Smooth muscle cell (in vitro differentiated cells): ENCODE measurements around the gene SLC50A1. TPM values are rescaled to one million over a fixed set of nuclear protein-coding genes. Genes with fewer than 3 reads are reported as not detected.
"Not testable (repeated sequence)": the region's sequence is repeated elsewhere in the genome, so short reads cannot be mapped to it uniquely, and the experiment has no call there.

ENCODE experiments used
- DNase-seq: peaks from one replicate; lab custom pipeline; 2025; ENCODE audit not compliant: unreplicated experiment; lab: John Stamatoyannopoulos, UW
- H2AFZ ChIP-seq: fragments of 200-600 bp; sonication (generic); 2 replicates; pipeline ENCODE4 v1.6.0; 2016; ENCODE audit warnings: antibody characterized with exemption, low read depth, mild to moderate bottlenecking
- H3F3A ChIP-seq: fragments of 200-600 bp; sonication (generic); 2 replicates; pipeline ENCODE4 v1.6.0; 2017; ENCODE audit warnings: antibody characterized with exemption, low read depth
- H3K27ac ChIP-seq: fragments of 200-600 bp; sonication (generic); 2 replicates; pipeline ENCODE4 v1.5.1; 2016; ENCODE audit warnings: low read depth, mild to moderate bottlenecking
- H3K27me3 ChIP-seq: fragments of 200-600 bp; sonication (generic); 2 replicates; pipeline ENCODE4 v1.6.1; 2016; ENCODE audit warnings: low read depth, mild to moderate bottlenecking
- H3K36me3 ChIP-seq: fragments of 200-600 bp; sonication (generic); 2 replicates; pipeline ENCODE4 v1.5.1; 2016; ENCODE audit warnings: low read depth
- H3K4me1 ChIP-seq: fragments of 200-600 bp; sonication (generic); 2 replicates; pipeline ENCODE4 v1.5.1; 2016; ENCODE audit warnings: low read depth
- H3K4me2 ChIP-seq: fragments of 200-600 bp; sonication (generic); 2 replicates; pipeline ENCODE4 v1.6.0; 2016; ENCODE audit warnings: mild to moderate bottlenecking
- H3K4me3 ChIP-seq: fragments of 200-600 bp; sonication (generic); 2 replicates; pipeline ENCODE4 v1.5.1; 2016; ENCODE audit warnings: mild to moderate bottlenecking
- H3K79me2 ChIP-seq: fragments of 200-600 bp; sonication (generic); 2 replicates; pipeline ENCODE4 v1.6.0; 2016; ENCODE audit warnings: low read depth, mild to moderate bottlenecking
- H3K9ac ChIP-seq: fragments of 200-600 bp; sonication (generic); 2 replicates; pipeline ENCODE4 v1.6.0; 2016; ENCODE audit warnings: low read depth
- H3K9me3 ChIP-seq: fragments of 200-600 bp; sonication (generic); replicated peaks from 2 replicates; pipeline ENCODE4 v1.5.1; 2016; ENCODE audit warnings: low read depth
- H4K20me1 ChIP-seq: fragments of 200-600 bp; sonication (generic); 2 replicates; pipeline ENCODE4 v1.6.0; 2016; ENCODE audit warnings: low read depth
- CTCF ChIP-seq: fragments of 200-600 bp; sonication (generic); IDR thresholded peaks from 2 replicates; pipeline ENCODE4 v1.5.1; 2017; ENCODE audit warnings: borderline replicate concordance, mild to moderate bottlenecking, antibody characterized with exemption; ENCODE audit not compliant: insufficient read depth, poor library complexity, severe bottlenecking
- WGBS: methylation state at CpG from one replicate; pipeline ENCODE4 v1.1.7; 2016; ENCODE audit warnings: low lambda C conversion rate; 5-methylcytosine and 5-hydroxymethylcytosine counted together
- polyA plus RNA-seq: library from polyadenylated mRNA; unstranded; fragments of >200 nt; fragmentation: Nextera tagmentation; extraction: Ambion mirVana; gene quantifications from 2 replicates; pipeline ENCODE4 v1.2.1, GENCODE V29; 2016
- total RNA-seq: library from RNA; depleted of rRNA; stranded (reverse); fragments of >200 nt; gene quantifications from 2 replicates; pipeline ENCODE4 v1.2.3, GENCODE V29; 2014

Gene SLC50A1
- total and polyA plus RNA-seq, 2 experiments from 2014 or later = 44.7 to 98.0 TPM

- no peaks in the 10 kb centered on the region for H3K27me3 ChIP-seq
- H3K9me3 ChIP-seq = no peaks in the 10 kb centered on the region
- no peaks in the 10 kb centered on the region for H4K20me1 ChIP-seq
- no peaks in the 10 kb centered on the region for H3K36me3 ChIP-seq
- no peak overlapping the region for H2AFZ ChIP-seq
- H3K4me3 ChIP-seq = no peak overlapping the region
- H3K9ac ChIP-seq = no peak overlapping the region
- no peak for DNase-seq
- no peak overlapping the region for H3K27ac ChIP-seq
- H3F3A ChIP-seq = no peaks in the 10 kb centered on the region
- no peaks in the 10 kb centered on the region for H3K4me1 ChIP-seq
- WGBS = 44% methylated on average over 1 of the region's 1 CpG
- TF ChIP-seq CTCF = no peak
- H3K79me2 ChIP-seq = no peaks in the 10 kb centered on the region
- no peak overlapping the region for H3K4me2 ChIP-seq
Measured at GRCh38 chr1:155158991-155159390, 23.3 kb downstream of the SLC50A1 start.

GRCh38 chr1:155160128-155160527 is 24.5 kb downstream of the SLC50A1 start:
- Histone ChIP-seq H4K20me1 (no peaks in the 10 kb centered on the region), H3K4me2 (no peak overlapping the region), H3K4me3 (no peak overlapping the region), H3K27ac (no peak overlapping the region), H3F3A (no peaks in the 10 kb centered on the region), H2AFZ (no peak overlapping the region), H3K9me3 (no peaks in the 10 kb centered on the region), H3K79me2 (no peaks in the 10 kb centered on the region), H3K9ac (no peak overlapping the region), H3K36me3 (no peaks in the 10 kb centered on the region), H3K27me3 (no peaks in the 10 kb centered on the region), H3K4me1 (no peaks in the 10 kb centered on the region)
- WGBS = 96% methylated on average over 8 of the region's 8 CpGs
- DNase-seq = no peak
- no peak for TF ChIP-seq CTCF

GRCh38 chr1:155162631-155163030 is 27.0 kb downstream of the SLC50A1 start:
- H3K4me1 ChIP-seq, H3K9ac ChIP-seq, H3K4me2 ChIP-seq, DNase-seq, H4K20me1 ChIP-seq, H3F3A ChIP-seq, H3K36me3 ChIP-seq, H3K9me3 ChIP-seq, H3K79me2 ChIP-seq, H2AFZ ChIP-seq, H3K27me3 ChIP-seq, H3K27ac ChIP-seq, H3K4me3 ChIP-seq: not testable (repeated sequence)
- 99% methylated on average over 6 of the region's 6 CpGs for WGBS

- not testable (repeated sequence) for H3K4me1 ChIP-seq, H3K4me2 ChIP-seq, DNase-seq, H3K9ac ChIP-seq, H3K4me3 ChIP-seq, H3K27me3 ChIP-seq, H3K36me3 ChIP-seq, H3F3A ChIP-seq, H3K79me2 ChIP-seq, H2AFZ ChIP-seq, H3K27ac ChIP-seq, H3K9me3 ChIP-seq, H4K20me1 ChIP-seq
- 96% methylated on average over 4 of the region's 4 CpGs for WGBS
Measured at GRCh38 chr1:155163785-155164184, 28.1 kb downstream of the SLC50A1 start.

- 94% methylated on average over 11 of the region's 11 CpGs for WGBS
Measured at GRCh38 chr1:155164625-155165024, 29.0 kb downstream of the SLC50A1 start.

More at GRCh38 chr1:155164625-155165024, 29.0 kb downstream of the SLC50A1 start:
- not testable (repeated sequence) for H3K9ac ChIP-seq, H3K4me2 ChIP-seq, H3K4me1 ChIP-seq, H3F3A ChIP-seq, H3K9me3 ChIP-seq, H3K27me3 ChIP-seq, H4K20me1 ChIP-seq, H2AFZ ChIP-seq, H3K79me2 ChIP-seq, DNase-seq, H3K4me3 ChIP-seq, H3K36me3 ChIP-seq, H3K27ac ChIP-seq
